B cell (primary cell): ENCODE measurements around the gene ZBTB34. TPM values are rescaled to one million over a fixed set of nuclear protein-coding genes. Genes with fewer than 3 reads are reported as not detected.

ENCODE experiments used
- ATAC-seq: fragments of 200-7000 bp; cut with Tn5 transposase; one replicate; pipeline ENCODE4 v1.10.0; 2021; ENCODE audit warnings: low read depth, mild to moderate bottlenecking, moderate number of reproducible peaks, moderate library complexity
- CTCF ChIA-PET: fragments of 350-600 bp; sonication (Branson Sonifier 250); formaldehyde crosslinking; loops from one replicate; lab custom pipeline; 2021; ENCODE audit warnings: antibody characterized with exemption, inconsistent platforms; lab: Charles Lee
- POLR2A ChIA-PET: fragments of 350-600 bp; sonication (Branson Sonifier 250); formaldehyde crosslinking; loops from one replicate; lab custom pipeline; 2021; ENCODE audit warnings: antibody characterized with exemption; lab: Charles Lee
- DNase-seq: peaks from one replicate; pipeline ENCODE4 v3.0.0; 2013
- H2AFZ ChIP-seq: 2 replicates; pipeline ENCODE4 v1.6.1; 2012; ENCODE audit warnings: mild to moderate bottlenecking, low read depth, low read length; ENCODE audit not compliant: insufficient read depth, poor library complexity, severe bottlenecking
- H3K27ac ChIP-seq, 2 donors: 1 replicate in 1 of 2; 2 replicates in 1 of 2; pipeline ENCODE4 v1.5.1; 2012 to 2013; ENCODE audit warnings: low read length in 2 of 2, mild to moderate bottlenecking in 2 of 2, moderate library complexity in 1 of 2
- H3K27me3 ChIP-seq, 4 experiments: fragments of 200-600 bp in 1 of 4; sonication (generic) in 1 of 4; replicated peaks in 1 of 4; 1 replicate in 2 of 4; 2 replicates in 2 of 4; pipeline versions ENCODE4 v1.6.1 to v1.7.0; 2013 to 2016; ENCODE audit warnings: low read length in 3 of 4, mild to moderate bottlenecking in 2 of 4, mixed read lengths in 1 of 4, moderate library complexity in 1 of 4; ENCODE audit not compliant: insufficient read depth in 4 of 4, control insufficient read depth in 3 of 4; ENCODE audit errors: control extremely low read depth in 1 of 4
- H3K36me3 ChIP-seq, 2 experiments: replicated peaks in 1 of 2; 1 replicate in 1 of 2; 2 replicates in 1 of 2; pipeline versions ENCODE4 v1.6.1 to v1.7.1; 2013; ENCODE audit warnings: low read length in 1 of 2; ENCODE audit not compliant: insufficient read depth in 2 of 2, control insufficient read depth in 1 of 2; ENCODE audit errors: control extremely low read depth in 1 of 2, extremely low read depth in 1 of 2
- H3K4me1 ChIP-seq, 2 donors: fragments of 200-600 bp in 1 of 2; sonication (generic) in 1 of 2; 1 replicate in 1 of 2; 2 replicates in 1 of 2; pipeline versions ENCODE4 v1.5.1 to v1.6.1; 2013 to 2017; ENCODE audit warnings: low read length in 2 of 2; ENCODE audit not compliant: control insufficient read depth in 2 of 2, insufficient read depth in 2 of 2
- H3K4me2 ChIP-seq: replicated peaks from 2 replicates; pipeline ENCODE3; 2012; ENCODE audit warnings: mild to moderate bottlenecking, low read depth, low read length; ENCODE audit not compliant: poor library complexity, severe bottlenecking
- H3K4me3 ChIP-seq, 5 experiments: fragments of 200-600 bp in 1 of 5; sonication (generic) in 1 of 5; 1 replicate in 3 of 5; 2 replicates in 2 of 5; pipeline versions ENCODE4 v1.5.1 to v1.7.0; 2011 to 2016; ENCODE audit warnings: low read length in 4 of 5, mild to moderate bottlenecking in 4 of 5, low read depth in 2 of 5, control low read depth in 1 of 5, moderate library complexity in 1 of 5; ENCODE audit not compliant: insufficient read depth in 1 of 5; ENCODE audit errors: control extremely low read depth in 1 of 5, extremely low read depth in 1 of 5
- H3K79me2 ChIP-seq: fragments of 200-600 bp; sonication (generic); one replicate; pipeline ENCODE4 v1.6.0; 2016; ENCODE audit warnings: low read length; ENCODE audit not compliant: control insufficient read depth, insufficient read depth
- H3K9ac ChIP-seq: fragments of 200-600 bp; sonication (generic); 2 replicates; pipeline ENCODE4 v1.6.1; 2017; ENCODE audit warnings: mild to moderate bottlenecking, low read length, moderate library complexity
- H3K9me3 ChIP-seq, 3 donors: one replicate each; pipeline versions ENCODE4 v1.6.1 to v1.7.1; 2013; ENCODE audit warnings: low read length in 2 of 3; ENCODE audit not compliant: control insufficient read depth in 2 of 3, insufficient read depth in 1 of 3; ENCODE audit errors: control extremely low read depth in 1 of 3
- H4K20me1 ChIP-seq: 2 replicates; pipeline ENCODE4 v1.6.0; 2012; ENCODE audit warnings: mild to moderate bottlenecking, low read length; ENCODE audit not compliant: insufficient read depth, control insufficient read depth, poor library complexity, severe bottlenecking
- H3K27ac Mint-ChIP-seq: one replicate; pipeline ENCODE4 v1.8.0; 2021; ENCODE audit warnings: mixed read lengths
- H3K27me3 Mint-ChIP-seq: one replicate; pipeline ENCODE4 v1.8.0; 2021; ENCODE audit warnings: mixed read lengths
- H3K4me1 Mint-ChIP-seq: one replicate; pipeline ENCODE4 v1.8.0; 2021; ENCODE audit warnings: mixed read lengths
- H3K4me3 Mint-ChIP-seq: one replicate; pipeline ENCODE4 v1.8.0; 2021; ENCODE audit warnings: mixed read lengths
- H3K9me3 Mint-ChIP-seq: one replicate; pipeline ENCODE4 v1.8.0; 2022; ENCODE audit warnings: mixed read lengths; ENCODE audit not compliant: insufficient read depth
- CTCF ChIP-seq: fragments of 200-600 bp; IDR thresholded peaks from one replicate; pipeline ENCODE4 v1.8.0; 2022; ENCODE audit warnings: antibody characterized with exemption, mild to moderate bottlenecking
- EZH2 ChIP-seq: IDR thresholded peaks from 2 replicates; pipeline ENCODE4 v1.6.1; 2012; ENCODE audit warnings: borderline replicate concordance, low read depth, mild to moderate bottlenecking, moderate library complexity, low read length; ENCODE audit not compliant: insufficient read depth, poor library complexity, severe bottlenecking
- WGBS: methylation state at CpG from one replicate; pipeline ENCODE4 v1.1.5; 2013; ENCODE audit warnings: missing lambda C conversion rate; ENCODE audit not compliant: insufficient coverage; 5-methylcytosine and 5-hydroxymethylcytosine counted together
- intact Hi-C: fragments of 100-400 bp; cut with micrococcal nuclease; formaldehyde crosslinking; loops from one replicate; pipeline ENCODE4 v1.10.0; 2022
- polyA plus RNA-seq: library from polyadenylated mRNA; depleted of rRNA; stranded (reverse); fragments of >200 nt; gene quantifications from 2 replicates; pipeline ENCODE4 v1.2.3, GENCODE V29; 2012
- total RNA-seq, 2 donors: library from RNA; stranded (reverse); fragments of 120-200 nt in 1 of 2; gene quantifications; 1 replicate in 1 of 2; 2 replicates in 1 of 2; pipeline versions ENCODE4 v1.2.3 to v1.2.4, GENCODE V29; 2013 to 2022

Gene ZBTB34
- total and polyA plus RNA-seq, 2 donors (not counting 1 experiment from before 2014, with no cell fraction given), result 3.8 to 12.1 TPM

- CTCF ChIA-PET, result no interaction called here
- no peak overlapping the region for H2AFZ ChIP-seq
- DNase-seq (no peak), ATAC-seq (no peak)
- H3K9ac ChIP-seq, result no peak overlapping the region
- peaks cover 23% of the 10 kb centered on the region for H4K20me1 ChIP-seq
- Mint-ChIP-seq H3K4me1 (peaks cover 34% of the 10 kb centered on the region), H3K27ac (no peak overlapping the region), H3K9me3 (no peaks in the 10 kb centered on the region), H3K27me3 (no peaks in the 10 kb centered on the region), H3K4me3 (no peak overlapping the region)
- intact Hi-C loops, result no loop called here
- H3K4me3 ChIP-seq, result no peak overlapping the region
- TF ChIP-seq CTCF (no peak), EZH2 (no peak)
- H3K79me2 ChIP-seq, result peaks cover 37% of the 10 kb centered on the region
- no peaks in the 10 kb centered on the region for H3K27me3 ChIP-seq
- WGBS, result 97% methylated on average over 24 of the region's 24 CpGs
- peaks cover 0 to 39% of the 10 kb centered on the region in 2 experiments for H3K36me3 ChIP-seq
- H3K4me1 ChIP-seq, result peaks cover 0 to 12% of the 10 kb centered on the region in 2 donors
- no peaks in the 10 kb centered on the region for H3K9me3 ChIP-seq
- no peak overlapping the region for H3K4me2 ChIP-seq
- no peak overlapping the region for H3K27ac ChIP-seq
- POLR2A ChIA-PET, result no interaction called here
These were observed 27.4 kb upstream of the ZBTB34 start for GRCh38 chr9:126833020-126833419.

DNA sequence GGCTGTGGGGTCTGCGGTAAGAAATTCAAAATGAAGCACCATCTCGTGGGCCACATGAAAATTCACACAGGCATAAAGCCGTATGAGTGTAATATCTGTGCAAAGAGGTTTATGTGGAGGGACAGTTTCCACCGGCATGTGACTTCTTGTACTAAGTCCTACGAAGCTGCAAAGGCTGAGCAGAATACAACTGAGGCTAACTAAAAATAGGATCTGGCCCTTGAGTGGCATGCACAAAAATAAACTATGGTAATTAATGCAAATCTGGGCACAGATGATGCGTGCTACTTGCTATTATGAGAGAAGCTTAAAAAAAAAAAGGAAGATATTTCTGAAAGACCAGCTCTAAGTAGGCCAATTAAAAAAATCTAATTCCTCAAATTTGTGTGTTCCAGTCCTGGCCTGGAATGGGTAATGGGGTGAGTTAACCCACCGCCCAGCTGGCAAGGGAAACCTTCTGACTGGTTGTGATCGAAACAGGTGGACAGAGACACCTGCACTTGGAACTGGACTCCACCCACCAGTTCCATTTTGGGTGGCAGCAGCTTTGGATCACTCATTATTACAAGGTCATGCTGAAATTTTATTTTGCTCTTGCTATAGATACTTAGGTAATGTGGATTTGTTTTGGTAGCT is 26.6 kb upstream of the ZBTB34 start:
- DNase-seq, result no peak
- no peak overlapping the region for H3K4me2 ChIP-seq
- TF ChIP-seq CTCF (no peak), EZH2 (no peak)
- H3K4me3 ChIP-seq, result no peak overlapping the region
- H2AFZ ChIP-seq, result no peak overlapping the region
- peaks cover 36% of the 10 kb centered on the region for H3K4me1 Mint-ChIP-seq
- H3K27ac Mint-ChIP-seq, result no peak overlapping the region
- peaks cover 0 to 12% of the 10 kb centered on the region in 2 donors for H3K4me1 ChIP-seq
- ChIA-PET CTCF (no interaction called here), POLR2A (interaction anchor here (0.6 kb wide), 1 partner anchor 1649 kb away, joined by 3 read pairs; no protein-coding TSS in a partner anchor)
- no peaks in the 10 kb centered on the region for H3K9me3 Mint-ChIP-seq
- peaks cover 37% of the 10 kb centered on the region for H3K79me2 ChIP-seq
- 73% methylated on average over 6 of the region's 8 CpGs for WGBS
- no peak overlapping the region for H3K9ac ChIP-seq
- H3K27me3 Mint-ChIP-seq, result no peaks in the 10 kb centered on the region
- no peaks in the 10 kb centered on the region for H3K27me3 ChIP-seq
- H4K20me1 ChIP-seq, result peaks cover 23% of the 10 kb centered on the region
- H3K9me3 ChIP-seq, result no peaks in the 10 kb centered on the region
- no peak overlapping the region for H3K27ac ChIP-seq
- no peak overlapping the region for H3K4me3 Mint-ChIP-seq
- intact Hi-C loops, result no loop called here
- ATAC-seq, result no peak
- H3K36me3 ChIP-seq, result peaks cover 0 to 47% of the 10 kb centered on the region in 2 experiments
